ENCODE data around the gene RAPGEF5. TPM values are rescaled to one million over a fixed set of nuclear protein-coding genes. Genes with fewer than 3 reads are reported as not detected.

Gene RAPGEF5
- total and polyA plus RNA-seq, 4 donors: 7.1 to 54.8 (median 13.0) TPM

DNA sequence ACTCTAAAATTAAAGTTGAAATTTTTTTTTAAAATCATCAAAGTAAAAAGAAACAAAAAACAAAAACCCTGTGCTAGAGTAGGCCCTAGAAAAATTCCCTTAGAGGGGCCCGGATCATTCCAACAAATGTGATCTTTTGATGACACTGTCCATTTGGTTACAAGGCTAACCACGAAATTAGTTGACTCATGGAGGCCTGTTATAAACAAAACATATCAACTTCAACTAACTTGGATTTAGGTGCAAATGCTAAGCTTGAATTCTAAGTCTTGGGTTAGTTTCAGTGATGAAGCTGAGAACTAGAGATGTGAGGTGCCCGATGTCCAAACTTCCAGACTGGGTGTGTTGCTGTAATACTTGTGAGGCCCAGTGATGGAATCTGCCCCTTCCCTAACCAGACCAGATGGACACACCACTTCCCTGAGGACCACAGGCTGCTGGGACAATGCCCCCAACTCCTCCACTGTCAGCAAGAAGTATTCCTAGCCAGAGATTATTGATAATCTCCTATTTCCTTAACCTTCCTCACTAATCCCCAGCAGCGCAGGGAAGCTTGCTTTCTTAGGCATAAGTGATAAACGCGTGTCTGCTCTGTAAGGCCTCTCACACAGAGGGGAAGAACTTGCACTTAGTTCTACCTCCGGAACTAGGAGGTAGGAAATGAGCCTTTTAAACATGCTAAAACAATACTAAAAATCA, 108.7 kb downstream of the RAPGEF5 start:
- no peaks in the 10 kb centered on the region for H3K4me1 ChIP-seq (ENCODE audit: control insufficient read depth in 4 of 4, insufficient read depth in 4 of 4, low read length in 3 of 4)
- no peak overlapping the region for H3K9ac ChIP-seq (ENCODE audit: low read depth in 1 of 2, low read length in 2 of 2)
- 92% methylated on average over 7 of the region's 7 CpGs for WGBS
- DNase-seq (ENCODE audit: low spot score): no peak
- H3K27ac ChIP-seq (ENCODE audit: low read depth in 1 of 2, low read length in 2 of 2): no peak overlapping the region
- H3K27me3 ChIP-seq (ENCODE audit: control insufficient read depth in 4 of 4, insufficient read depth in 4 of 4, low read length in 3 of 4): no peaks in the 10 kb centered on the region
- H3K9me3 ChIP-seq (ENCODE audit: control insufficient read depth in 4 of 4, low read length in 3 of 4): no peaks in the 10 kb centered on the region
- peaks cover 0 to 2% (median 0%) of the 10 kb centered on the region in 4 donors for H3K36me3 ChIP-seq (ENCODE audit: control insufficient read depth in 4 of 4, insufficient read depth in 3 of 4, low read depth in 1 of 4, low read length in 3 of 4)
- TF ChIP-seq FOXA1 (IDR thresholded peaks at IDR 0.05) (no peak), HNF4G (IDR thresholded peaks at IDR 0.05) (no peak), TAF1 (conservative IDR thresholded peaks at IDR 0.05) (no peak), RAD21 (IDR thresholded peaks at IDR 0.05) (no peak), RXRA (IDR thresholded peaks at IDR 0.05) (no peak), JUND (IDR thresholded peaks at IDR 0.05) (no peak), NR2F2 (IDR thresholded peaks at IDR 0.05) (no peak), HNF4A (conservative IDR thresholded peaks at IDR 0.05) (no peak), EGR1 (IDR thresholded peaks at IDR 0.05; ENCODE audit: low read depth in 2 of 2) (no peak), SP1 (IDR thresholded peaks at IDR 0.05) (no peak)
- TF ChIP-seq, protein P1, sequence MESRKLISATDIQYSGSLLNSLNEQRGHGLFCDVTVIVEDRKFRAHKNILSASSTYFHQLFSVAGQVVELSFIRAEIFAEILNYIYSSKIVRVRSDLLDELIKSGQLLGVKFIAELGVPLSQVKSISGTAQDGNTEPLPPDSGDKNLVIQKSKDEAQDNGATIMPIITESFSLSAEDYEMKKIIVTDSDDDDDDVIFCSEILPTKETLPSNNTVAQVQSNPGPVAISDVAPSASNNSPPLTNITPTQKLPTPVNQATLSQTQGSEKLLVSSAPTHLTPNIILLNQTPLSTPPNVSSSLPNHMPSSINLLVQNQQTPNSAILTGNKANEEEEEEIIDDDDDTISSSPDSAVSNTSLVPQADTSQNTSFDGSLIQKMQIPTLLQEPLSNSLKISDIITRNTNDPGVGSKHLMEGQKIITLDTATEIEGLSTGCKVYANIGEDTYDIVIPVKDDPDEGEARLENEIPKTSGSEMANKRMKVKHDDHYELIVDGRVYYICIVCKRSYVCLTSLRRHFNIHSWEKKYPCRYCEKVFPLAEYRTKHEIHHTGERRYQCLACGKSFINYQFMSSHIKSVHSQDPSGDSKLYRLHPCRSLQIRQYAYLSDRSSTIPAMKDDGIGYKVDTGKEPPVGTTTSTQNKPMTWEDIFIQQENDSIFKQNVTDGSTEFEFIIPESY (IDR thresholded peaks at IDR 0.05): no peak
- TF ChIP-seq, protein P2, sequence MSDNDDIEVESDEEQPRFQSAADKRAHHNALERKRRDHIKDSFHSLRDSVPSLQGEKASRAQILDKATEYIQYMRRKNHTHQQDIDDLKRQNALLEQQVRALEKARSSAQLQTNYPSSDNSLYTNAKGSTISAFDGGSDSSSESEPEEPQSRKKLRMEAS (IDR thresholded peaks at IDR 0.05): no peak
- TF ChIP-seq, protein P3, sequence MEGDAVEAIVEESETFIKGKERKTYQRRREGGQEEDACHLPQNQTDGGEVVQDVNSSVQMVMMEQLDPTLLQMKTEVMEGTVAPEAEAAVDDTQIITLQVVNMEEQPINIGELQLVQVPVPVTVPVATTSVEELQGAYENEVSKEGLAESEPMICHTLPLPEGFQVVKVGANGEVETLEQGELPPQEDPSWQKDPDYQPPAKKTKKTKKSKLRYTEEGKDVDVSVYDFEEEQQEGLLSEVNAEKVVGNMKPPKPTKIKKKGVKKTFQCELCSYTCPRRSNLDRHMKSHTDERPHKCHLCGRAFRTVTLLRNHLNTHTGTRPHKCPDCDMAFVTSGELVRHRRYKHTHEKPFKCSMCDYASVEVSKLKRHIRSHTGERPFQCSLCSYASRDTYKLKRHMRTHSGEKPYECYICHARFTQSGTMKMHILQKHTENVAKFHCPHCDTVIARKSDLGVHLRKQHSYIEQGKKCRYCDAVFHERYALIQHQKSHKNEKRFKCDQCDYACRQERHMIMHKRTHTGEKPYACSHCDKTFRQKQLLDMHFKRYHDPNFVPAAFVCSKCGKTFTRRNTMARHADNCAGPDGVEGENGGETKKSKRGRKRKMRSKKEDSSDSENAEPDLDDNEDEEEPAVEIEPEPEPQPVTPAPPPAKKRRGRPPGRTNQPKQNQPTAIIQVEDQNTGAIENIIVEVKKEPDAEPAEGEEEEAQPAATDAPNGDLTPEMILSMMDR (IDR thresholded peaks at IDR 0.05; ENCODE audit: low read depth, low read length, missing input control): no peak
- TF ChIP-seq, protein P4, sequence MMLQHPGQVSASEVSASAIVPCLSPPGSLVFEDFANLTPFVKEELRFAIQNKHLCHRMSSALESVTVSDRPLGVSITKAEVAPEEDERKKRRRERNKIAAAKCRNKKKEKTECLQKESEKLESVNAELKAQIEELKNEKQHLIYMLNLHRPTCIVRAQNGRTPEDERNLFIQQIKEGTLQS (IDR thresholded peaks at IDR 0.05): no peak
- no peak overlapping the region for H3K4me3 ChIP-seq (ENCODE audit: low read depth in 1 of 3, low read length in 3 of 3)

DNA sequence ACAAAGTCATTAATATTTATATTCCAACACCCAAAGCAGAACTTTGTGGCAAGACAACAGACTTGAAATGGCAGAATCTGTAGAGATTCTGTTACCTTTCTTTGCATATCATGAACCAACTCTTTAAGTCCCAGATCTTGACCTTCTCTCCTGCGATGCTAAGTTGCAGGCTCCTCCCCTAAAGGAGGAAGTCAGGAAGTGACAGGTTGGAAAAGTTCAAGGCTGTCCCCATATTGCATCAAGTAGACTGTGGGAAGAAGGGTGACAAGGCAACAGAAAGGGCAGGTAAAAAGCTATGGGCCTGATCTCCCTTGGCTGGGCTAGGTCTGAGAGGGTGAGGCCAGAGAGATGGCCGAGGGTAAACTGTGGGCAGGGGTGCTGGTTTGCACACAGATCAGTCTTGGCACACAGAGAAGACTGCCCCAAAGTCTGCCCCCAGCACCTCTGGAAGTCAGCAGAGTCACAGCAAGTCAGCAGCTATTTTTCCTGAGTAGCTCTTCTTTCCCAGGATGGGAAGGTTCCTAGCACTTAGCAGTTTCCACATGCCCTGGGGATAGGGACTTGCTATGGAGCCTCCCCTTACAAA, 115.1 kb downstream of the RAPGEF5 start:
- Histone ChIP-seq H3K27me3 (ENCODE audit: control insufficient read depth in 4 of 4, insufficient read depth in 4 of 4, low read length in 3 of 4) (no peaks in the 10 kb centered on the region), H3K9ac (ENCODE audit: low read depth in 1 of 2, low read length in 2 of 2) (no peak overlapping the region), H3K9me3 (ENCODE audit: control insufficient read depth in 4 of 4, low read length in 3 of 4) (no peaks in the 10 kb centered on the region), H3K4me1 (ENCODE audit: control insufficient read depth in 4 of 4, insufficient read depth in 4 of 4, low read length in 3 of 4) (peaks cover 0 to 5% (median 0%) of the 10 kb centered on the region in 4 donors), H3K27ac (ENCODE audit: low read depth in 1 of 2, low read length in 2 of 2) (no peak overlapping the region), H3K4me3 (ENCODE audit: low read depth in 1 of 3, low read length in 3 of 3) (no peak overlapping the region), H3K36me3 (ENCODE audit: control insufficient read depth in 4 of 4, insufficient read depth in 3 of 4, low read depth in 1 of 4, low read length in 3 of 4) (no peaks in the 10 kb centered on the region)
- TF ChIP-seq RAD21 (IDR thresholded peaks at IDR 0.05) (no peak), YY1 (IDR thresholded peaks at IDR 0.05) (no peak), RXRA (IDR thresholded peaks at IDR 0.05) (no peak), FOXA2 (IDR thresholded peaks at IDR 0.05) (no peak), TAF1 (conservative IDR thresholded peaks at IDR 0.05) (no peak), SP1 (IDR thresholded peaks at IDR 0.05) (no peak), HNF4A (conservative IDR thresholded peaks at IDR 0.05) (no peak), GABPA (IDR thresholded peaks at IDR 0.05 in 1 of 2, conservative IDR thresholded peaks at IDR 0.05 in 1 of 2) (no peak), HNF4G (IDR thresholded peaks at IDR 0.05) (no peak), FOXA1 (IDR thresholded peaks at IDR 0.05) (no peak), JUND (IDR thresholded peaks at IDR 0.05) (no peak)
- TF ChIP-seq, protein P1 (IDR thresholded peaks at IDR 0.05): no peak
- TF ChIP-seq, protein P5, sequence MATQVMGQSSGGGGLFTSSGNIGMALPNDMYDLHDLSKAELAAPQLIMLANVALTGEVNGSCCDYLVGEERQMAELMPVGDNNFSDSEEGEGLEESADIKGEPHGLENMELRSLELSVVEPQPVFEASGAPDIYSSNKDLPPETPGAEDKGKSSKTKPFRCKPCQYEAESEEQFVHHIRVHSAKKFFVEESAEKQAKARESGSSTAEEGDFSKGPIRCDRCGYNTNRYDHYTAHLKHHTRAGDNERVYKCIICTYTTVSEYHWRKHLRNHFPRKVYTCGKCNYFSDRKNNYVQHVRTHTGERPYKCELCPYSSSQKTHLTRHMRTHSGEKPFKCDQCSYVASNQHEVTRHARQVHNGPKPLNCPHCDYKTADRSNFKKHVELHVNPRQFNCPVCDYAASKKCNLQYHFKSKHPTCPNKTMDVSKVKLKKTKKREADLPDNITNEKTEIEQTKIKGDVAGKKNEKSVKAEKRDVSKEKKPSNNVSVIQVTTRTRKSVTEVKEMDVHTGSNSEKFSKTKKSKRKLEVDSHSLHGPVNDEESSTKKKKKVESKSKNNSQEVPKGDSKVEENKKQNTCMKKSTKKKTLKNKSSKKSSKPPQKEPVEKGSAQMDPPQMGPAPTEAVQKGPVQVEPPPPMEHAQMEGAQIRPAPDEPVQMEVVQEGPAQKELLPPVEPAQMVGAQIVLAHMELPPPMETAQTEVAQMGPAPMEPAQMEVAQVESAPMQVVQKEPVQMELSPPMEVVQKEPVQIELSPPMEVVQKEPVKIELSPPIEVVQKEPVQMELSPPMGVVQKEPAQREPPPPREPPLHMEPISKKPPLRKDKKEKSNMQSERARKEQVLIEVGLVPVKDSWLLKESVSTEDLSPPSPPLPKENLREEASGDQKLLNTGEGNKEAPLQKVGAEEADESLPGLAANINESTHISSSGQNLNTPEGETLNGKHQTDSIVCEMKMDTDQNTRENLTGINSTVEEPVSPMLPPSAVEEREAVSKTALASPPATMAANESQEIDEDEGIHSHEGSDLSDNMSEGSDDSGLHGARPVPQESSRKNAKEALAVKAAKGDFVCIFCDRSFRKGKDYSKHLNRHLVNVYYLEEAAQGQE (IDR thresholded peaks at IDR 0.05): no peak
- TF ChIP-seq, protein P4 (IDR thresholded peaks at IDR 0.05): no peak
- DNase-seq (ENCODE audit: low spot score): no peak
- 91% methylated on average over 2 of the region's 2 CpGs for WGBS
